Activated gamma-delta T cell treated with Interleukin-2 at 50 U/mL for 16 hours (primary cell): ENCODE measurements around the gene ITPRID1.

ENCODE experiments used
- DNase-seq: peaks from one replicate; pipeline ENCODE4 v3.0.0-alpha.2; 2020

ITPRID1 gene

GRCh38 chr7:31707089-31707488 is 193.2 kb downstream of the ITPRID1 start:
- no peak for DNase-seq
